GM19351 (cell line): ENCODE measurements around the gene SMIM24.
"Not testable (repeated sequence)": the region's sequence is repeated elsewhere in the genome, so short reads cannot be mapped to it uniquely, and the experiment has no call there.

Source experiments
- ATAC-seq: cut with Tn5 transposase; IDR thresholded peaks from one replicate; pipeline ENCODE4 v1.9.1; 2021; ENCODE audit warnings: mild to moderate bottlenecking, moderate library complexity; ENCODE audit not compliant: unreplicated experiment

Gene SMIM24

GRCh38 chr19:3480383-3481091 is at the start of gene SMIM24:
SMIM24 (minus strand) TSS chr19:3480525; CDS start chr19:3480463, 62 bp downstream.
- ATAC-seq, result no peak

GRCh38 chr19:3529299-3529698 is 49.0 kb upstream of the SMIM24 start:
- not testable (repeated sequence) for ATAC-seq

GRCh38 chr19:3528539-3529211 is 48.4 kb upstream of the SMIM24 start:
- ATAC-seq, result no peak

- no peak for ATAC-seq
Observed at GRCh38 chr19:3528080-3528479, 47.8 kb upstream of the SMIM24 start.

DNA sequence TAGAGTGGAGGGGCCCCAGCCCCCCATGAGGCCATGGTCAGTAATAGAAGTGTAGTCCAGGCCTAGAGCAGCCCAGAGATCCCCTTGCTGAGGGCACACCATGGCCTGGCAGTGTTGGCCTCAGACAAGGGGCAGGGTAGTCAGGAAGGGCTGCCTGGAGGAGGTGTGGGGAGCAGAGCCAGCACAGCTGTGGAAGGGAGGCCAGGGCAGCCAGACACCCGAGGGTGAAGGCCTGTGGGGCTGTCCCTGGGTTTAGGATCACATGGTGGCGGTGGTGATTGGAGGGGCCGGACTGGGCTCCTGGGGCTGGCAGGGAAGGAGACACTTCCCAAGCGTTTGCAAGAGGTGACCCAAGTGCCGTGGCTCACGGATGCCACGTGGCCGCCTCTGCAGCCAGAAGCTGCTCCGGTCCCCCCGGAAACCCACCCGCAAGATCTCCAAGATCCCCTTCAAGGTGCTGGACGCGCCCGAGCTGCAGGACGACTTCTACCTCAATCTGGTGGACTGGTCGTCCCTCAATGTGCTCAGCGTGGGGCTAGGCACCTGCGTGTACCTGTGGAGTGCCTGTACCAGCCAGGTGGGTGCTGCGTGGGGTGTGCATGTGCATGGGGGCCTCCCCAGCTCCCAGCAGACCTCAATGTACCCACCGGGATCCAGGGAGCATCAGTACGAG is 47.0 kb upstream of the SMIM24 start:
- no peak for ATAC-seq

- ATAC-seq, result no peak
Observed at GRCh38 chr19:3526507-3527237, 46.3 kb upstream of the SMIM24 start.

DNA sequence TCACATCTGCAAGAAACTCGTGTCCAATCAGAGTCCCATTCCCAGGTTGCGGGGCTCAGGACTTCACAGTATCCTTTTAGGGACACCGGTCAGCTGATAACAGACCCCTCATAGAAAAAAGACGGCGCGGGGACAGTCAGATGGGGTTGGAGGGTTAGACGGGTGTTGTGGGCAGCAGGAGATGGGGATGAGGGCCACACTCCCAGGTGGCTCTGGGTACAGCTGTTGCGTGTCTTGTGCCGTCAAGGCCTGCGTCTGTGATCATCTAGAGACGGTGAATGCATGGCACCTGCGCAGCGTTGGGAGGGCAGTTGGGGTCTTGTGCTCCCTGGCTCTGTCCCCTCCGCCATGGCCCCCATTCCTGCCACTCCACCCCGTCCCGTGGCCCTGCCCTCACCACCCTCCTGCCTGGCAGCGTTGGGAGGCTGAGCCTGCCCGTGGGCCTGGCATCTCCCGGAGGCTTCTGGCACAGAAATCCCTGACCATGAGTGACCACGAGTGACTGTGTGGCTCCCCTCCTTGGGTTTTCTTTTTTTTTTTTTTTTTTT is 44.7 kb upstream of the SMIM24 start:
- no peak for ATAC-seq

DNA sequence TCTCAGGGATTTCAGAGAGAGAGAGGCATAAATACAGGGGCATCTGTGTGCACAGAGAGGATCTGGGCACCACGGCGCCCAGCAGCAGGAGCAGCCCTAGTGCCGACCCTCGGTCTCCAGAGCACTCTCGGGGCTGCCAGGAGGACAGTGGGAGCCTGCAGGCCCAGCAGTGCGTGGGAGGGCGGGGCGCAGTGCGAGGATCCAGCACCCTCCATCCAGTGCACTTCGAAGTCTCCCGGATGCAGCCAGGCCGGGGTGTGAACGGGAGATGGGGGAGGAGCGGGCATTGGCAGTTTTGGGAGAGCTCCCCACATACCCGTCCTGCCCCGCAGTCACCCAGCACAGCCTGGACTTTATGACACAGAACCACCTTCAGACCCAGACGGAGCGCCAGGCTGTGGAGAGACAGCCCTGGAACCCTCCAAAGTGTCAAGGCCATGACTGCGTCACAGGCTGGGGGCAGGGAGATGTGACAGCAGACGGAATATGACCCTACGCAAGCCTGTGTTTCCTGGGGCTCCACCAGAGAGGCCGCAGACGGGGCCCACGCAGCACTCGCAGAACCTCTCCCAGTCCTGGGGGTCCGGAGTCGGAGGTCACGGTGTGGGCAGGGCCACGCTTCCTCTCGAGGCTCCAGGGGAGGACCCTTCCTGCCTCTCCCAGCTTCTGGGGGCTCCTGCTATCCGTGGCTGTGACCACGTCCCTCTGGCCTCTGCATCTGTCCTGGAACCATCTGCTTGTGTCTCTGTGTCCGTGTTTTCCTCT is 43.9 kb upstream of the SMIM24 start:
- no peak for ATAC-seq

- no peak for ATAC-seq
Observed at GRCh38 chr19:3523361-3524077, 43.2 kb upstream of the SMIM24 start.

DNA sequence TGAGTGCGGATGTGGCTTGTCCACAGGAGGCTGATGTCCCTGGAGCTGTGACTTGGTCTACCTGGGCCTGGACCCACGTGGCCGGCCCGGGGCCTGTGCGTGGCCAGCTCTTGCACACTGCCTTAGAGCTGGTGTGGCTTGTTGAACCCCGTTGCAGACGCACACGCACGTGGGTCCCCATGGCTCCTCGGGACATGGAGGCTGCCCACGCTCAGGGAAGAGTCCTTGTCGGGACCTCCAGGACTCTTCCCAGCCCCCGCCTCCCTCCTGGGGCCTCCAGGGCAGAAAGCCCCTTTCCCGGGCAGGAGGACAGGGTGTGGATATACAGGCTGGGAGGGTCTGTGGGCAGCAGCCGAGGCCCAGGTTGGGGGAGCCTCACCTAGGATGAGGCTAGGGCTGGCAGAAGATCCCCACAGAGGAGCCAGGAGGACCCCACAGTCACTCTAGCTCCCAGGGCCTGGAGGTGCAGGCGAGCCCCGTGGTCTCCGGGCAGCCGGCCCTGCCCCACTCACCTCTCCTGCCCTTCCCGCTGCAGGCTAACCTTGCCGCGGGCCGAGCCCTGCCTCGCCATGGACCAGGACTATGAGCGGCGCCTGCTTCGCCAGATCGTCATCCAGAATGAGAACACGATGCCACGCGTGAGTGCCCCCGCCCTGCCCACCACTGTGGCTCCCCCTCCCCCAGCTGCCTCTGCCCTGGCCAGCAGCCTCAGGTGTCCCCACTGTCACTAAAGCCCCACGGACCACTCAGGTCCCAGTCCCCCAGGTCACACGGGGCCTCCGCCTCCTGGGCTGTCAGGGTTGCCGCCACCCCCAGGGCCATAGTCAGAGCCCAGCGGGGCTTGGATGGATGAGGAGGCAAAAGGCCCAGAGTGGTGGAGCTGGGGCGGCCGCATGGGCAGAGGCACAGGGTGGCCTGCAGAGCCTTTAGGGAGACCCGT is 42.4 kb upstream of the SMIM24 start:
- no peak for ATAC-seq

DNA sequence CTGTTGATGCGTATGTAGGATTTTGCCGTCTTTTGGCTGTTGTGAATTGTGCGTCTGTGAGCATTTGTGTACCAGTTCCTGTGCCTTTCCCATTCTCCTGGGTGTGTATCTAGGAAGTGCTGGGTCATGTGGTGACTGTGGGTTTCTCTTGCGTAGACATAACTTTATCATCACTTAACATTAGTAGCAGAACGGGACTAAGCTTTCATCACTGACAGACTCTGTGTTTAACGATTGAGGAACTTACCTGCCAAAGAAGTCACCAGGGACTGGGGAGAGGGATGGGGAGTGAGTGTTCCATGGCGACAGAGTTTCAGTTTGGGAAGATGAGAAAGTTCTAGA is 40.8 kb upstream of the SMIM24 start:
- ATAC-seq, result no peak

- no peak for ATAC-seq
Observed at GRCh38 chr19:3520166-3521103, 40.1 kb upstream of the SMIM24 start.

- ATAC-seq, result no peak
Observed at GRCh38 chr19:3519126-3519525, 38.8 kb upstream of the SMIM24 start.

GRCh38 chr19:3518659-3519058 is 38.3 kb upstream of the SMIM24 start:
- no peak for ATAC-seq

GRCh38 chr19:3518255-3518654 is 37.9 kb upstream of the SMIM24 start:
- ATAC-seq, result no peak

GRCh38 chr19:3517638-3518037 is 37.3 kb upstream of the SMIM24 start:
- no peak for ATAC-seq

DNA sequence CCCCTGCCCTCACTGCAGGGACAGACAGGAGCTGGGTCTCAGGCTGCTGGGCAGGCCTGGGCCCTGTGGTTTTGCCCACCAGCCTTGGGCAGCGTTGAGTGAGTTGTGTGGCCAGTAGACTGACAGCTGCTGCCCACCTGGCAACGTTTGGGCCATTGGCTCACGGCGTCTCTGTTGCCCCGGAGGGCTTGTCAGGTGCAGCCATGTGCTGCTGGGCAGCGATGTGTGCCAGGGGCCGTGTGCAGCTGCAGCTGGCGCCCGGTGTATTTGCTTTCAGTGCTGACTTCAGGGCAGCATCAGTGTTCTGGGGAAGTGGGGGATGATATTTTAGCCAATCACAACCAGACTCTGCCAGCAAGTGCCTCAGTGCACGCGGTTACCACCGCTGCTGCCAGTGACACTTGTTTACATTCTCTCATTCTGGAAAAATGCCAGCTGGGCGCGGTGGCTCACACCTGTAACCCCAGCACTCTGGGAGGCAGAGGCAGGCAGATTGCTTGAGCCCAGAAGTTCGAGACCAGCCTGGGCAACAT is 36.4 kb upstream of the SMIM24 start:
- ATAC-seq, result no peak
